Adipocyte (in vitro differentiated cells): ENCODE data around the gene RYK.

Experiments used
- DNase-seq: peaks from one replicate; pipeline ENCODE4 v3.0.0-alpha.2; 2015; ENCODE audit warnings: low read depth
- H3K27me3 ChIP-seq: replicated peaks from 2 replicates; pipeline ENCODE4 v1.7.0; 2013; ENCODE audit warnings: mild to moderate bottlenecking, low read length, moderate library complexity; ENCODE audit not compliant: control insufficient read depth, insufficient read depth
- H3K36me3 ChIP-seq: 2 replicates; pipeline ENCODE4 v1.7.0; 2013; ENCODE audit warnings: low read length, mild to moderate bottlenecking, moderate library complexity; ENCODE audit not compliant: control insufficient read depth, insufficient read depth, severe bottlenecking
- H3K4me1 ChIP-seq: 2 replicates; pipeline ENCODE4 v1.7.0; 2013; ENCODE audit warnings: mild to moderate bottlenecking, low read length, moderate library complexity; ENCODE audit not compliant: control insufficient read depth, insufficient read depth
- H3K4me3 ChIP-seq: 2 replicates; pipeline ENCODE4 v1.7.0; 2013; ENCODE audit warnings: mild to moderate bottlenecking, low read length, moderate library complexity
- H3K9ac ChIP-seq: 2 replicates; pipeline ENCODE4 v1.7.0; 2013; ENCODE audit warnings: mild to moderate bottlenecking, low read length, moderate library complexity
- H3K9me3 ChIP-seq: 2 replicates; pipeline ENCODE4 v1.7.0; 2013; ENCODE audit warnings: mild to moderate bottlenecking, low read length, moderate library complexity; ENCODE audit not compliant: control insufficient read depth

RYK gene

GRCh38 chr3:134250717-134251220 lies at the start of gene RYK:
Gene RYK, minus strand, starts transcription at chr3:134250859. Its CDS starts 205 bp downstream, at chr3:134250654.
- H3K4me1 ChIP-seq: peaks cover 23% of the 10 kb centered on the region
- H3K4me3 ChIP-seq: peak within 1 kb of the TSS; percentile 88
- no peaks in the 10 kb centered on the region for H3K27me3 ChIP-seq
- no peaks in the 10 kb centered on the region for H3K36me3 ChIP-seq
- H3K9ac ChIP-seq: peak within 1 kb of the TSS; percentile 86
- peak; percentile 88 for DNase-seq
- H3K9me3 ChIP-seq: no peaks in the 10 kb centered on the region

GRCh38 chr3:134299888-134300206 lies 49.2 kb upstream of the RYK start:
- Histone ChIP-seq H3K9ac (peak overlapping the region; percentile 1), H3K4me1 (peaks cover 3% of the 10 kb centered on the region), H3K27me3 (no peaks in the 10 kb centered on the region), H3K4me3 (no peak overlapping the region), H3K9me3 (peaks cover 5% of the 10 kb centered on the region), H3K36me3 (no peaks in the 10 kb centered on the region)
- no peak for DNase-seq

GRCh38 chr3:134299185-134299887 lies 48.7 kb upstream of the RYK start:
- peak; percentile 76 for DNase-seq
- peak overlapping the region; percentile 1 for H3K9ac ChIP-seq
- no peaks in the 10 kb centered on the region for H3K36me3 ChIP-seq
- H3K27me3 ChIP-seq: no peaks in the 10 kb centered on the region
- peaks cover 5% of the 10 kb centered on the region for H3K9me3 ChIP-seq
- peaks cover 3% of the 10 kb centered on the region for H3K4me1 ChIP-seq
- no peak overlapping the region for H3K4me3 ChIP-seq

- Histone ChIP-seq H3K4me1 (peaks cover 3% of the 10 kb centered on the region), H3K36me3 (no peaks in the 10 kb centered on the region), H3K9ac (no peak overlapping the region), H3K9me3 (peaks cover 5% of the 10 kb centered on the region), H3K4me3 (no peak overlapping the region), H3K27me3 (no peaks in the 10 kb centered on the region)
- DNase-seq: no peak
Observed at GRCh38 chr3:134298249-134298648, 47.6 kb upstream of the RYK start.

- H3K4me1 ChIP-seq: peaks cover 7% of the 10 kb centered on the region
- H3K4me3 ChIP-seq: no peak overlapping the region
- H3K9ac ChIP-seq: no peak overlapping the region
- peaks cover 5% of the 10 kb centered on the region for H3K9me3 ChIP-seq
- no peaks in the 10 kb centered on the region for H3K27me3 ChIP-seq
- no peaks in the 10 kb centered on the region for H3K36me3 ChIP-seq
- DNase-seq: no peak
Observed at GRCh38 chr3:134296616-134297015, 46.0 kb upstream of the RYK start.

- Histone ChIP-seq H3K9ac (no peak overlapping the region), H3K4me1 (peaks cover 14% of the 10 kb centered on the region), H3K4me3 (no peak overlapping the region), H3K27me3 (no peaks in the 10 kb centered on the region), H3K9me3 (peaks cover 5% of the 10 kb centered on the region), H3K36me3 (no peaks in the 10 kb centered on the region)
- DNase-seq: no peak
Observed at GRCh38 chr3:134295930-134296329, 45.3 kb upstream of the RYK start.

GRCh38 chr3:134294302-134295280 lies 43.9 kb upstream of the RYK start:
- peaks cover 12% of the 10 kb centered on the region for H3K4me1 ChIP-seq
- no peak for DNase-seq
- no peak overlapping the region for H3K9ac ChIP-seq
- H3K36me3 ChIP-seq: no peaks in the 10 kb centered on the region
- no peak overlapping the region for H3K4me3 ChIP-seq
- no peaks in the 10 kb centered on the region for H3K27me3 ChIP-seq
- peaks cover 5% of the 10 kb centered on the region for H3K9me3 ChIP-seq

GRCh38 chr3:134291319-134292254 lies 40.9 kb upstream of the RYK start:
- Histone ChIP-seq H3K36me3 (no peaks in the 10 kb centered on the region), H3K9me3 (peaks cover 5% of the 10 kb centered on the region), H3K4me3 (peak overlapping the region; percentile 22), H3K9ac (peak overlapping the region; percentile 48), H3K27me3 (no peaks in the 10 kb centered on the region), H3K4me1 (peaks cover 12% of the 10 kb centered on the region)
- peak; percentile 96 for DNase-seq

GRCh38 chr3:134287512-134287911 lies 36.9 kb upstream of the RYK start:
- H3K27me3 ChIP-seq: no peaks in the 10 kb centered on the region
- peaks cover 12% of the 10 kb centered on the region for H3K4me1 ChIP-seq
- H3K9ac ChIP-seq: no peak overlapping the region
- H3K4me3 ChIP-seq: no peak overlapping the region
- no peak for DNase-seq
- H3K36me3 ChIP-seq: no peaks in the 10 kb centered on the region
- no peaks in the 10 kb centered on the region for H3K9me3 ChIP-seq

- Histone ChIP-seq H3K4me1 (peaks cover 6% of the 10 kb centered on the region), H3K4me3 (no peak overlapping the region), H3K9ac (no peak overlapping the region), H3K9me3 (no peaks in the 10 kb centered on the region), H3K36me3 (no peaks in the 10 kb centered on the region), H3K27me3 (no peaks in the 10 kb centered on the region)
- DNase-seq: no peak
Observed at GRCh38 chr3:134284438-134284837, 33.8 kb upstream of the RYK start.
